GM12878 (cell line): Measurements from ENCODE around the gene DCP1A. TPM values are rescaled to one million over a fixed set of nuclear protein-coding genes. Genes with fewer than 3 reads are reported as not detected.

Source experiments
- ATAC-seq: fragments of 200-7000 bp; cut with Tn5 transposase; 3 replicates; pipeline ENCODE4 v1.9.1; 2020; ENCODE audit warnings: mild to moderate bottlenecking, moderate library complexity
- BruUV-seq: library from RNA; stranded (reverse); fragments of 400-500 nt; replicated peaks from 2 replicates; lab custom pipeline; 2021; lab: Mats Ljungman, UMichigan
- CTCF ChIA-PET: fragments of 300-600 bp; sonication (Branson Sonifier 250); formaldehyde crosslinking; extraction: SDS; loops from one replicate; lab custom pipeline; 2021; ENCODE audit warnings: inconsistent platforms; lab: Yijun Ruan, JAX
- POLR2A ChIA-PET: fragments of 350-600 bp; formaldehyde crosslinking; extraction: SDS; loops from one replicate; lab custom pipeline; 2021; ENCODE audit warnings: inconsistent platforms; lab: Charles Lee
- RAD21 ChIA-PET: fragments of 300-600 bp; sonication (Branson Sonifier 250); formaldehyde crosslinking; loops from one replicate; lab custom pipeline; 2023; ENCODE audit warnings: antibody characterized with exemption; ENCODE audit not compliant: unreplicated experiment; lab: Charles Lee
- SMC1A ChIA-PET: fragments of 300-600 bp; sonication (Branson Sonifier 250); formaldehyde crosslinking; loops from one replicate; lab custom pipeline; 2023; ENCODE audit not compliant: unreplicated experiment, uncharacterized antibody; lab: Charles Lee
- DNase-seq: peaks from one replicate; pipeline ENCODE4 v3.0.0-alpha.2; 2011; ENCODE audit warnings: low read depth, low spot score
- FAIRE-seq: peaks from 3 replicates; lab custom pipeline; 2011; peaks lifted over from hg19 to GRCh38; lab: Jason Lieb, UNC
- H2AFZ ChIP-seq: 2 replicates; pipeline ENCODE4 v1.6.0; 2011; ENCODE audit warnings: low read depth, low read length, control low read depth; ENCODE audit not compliant: control insufficient read depth
- H3K27ac ChIP-seq: 2 replicates; pipeline ENCODE4 v1.5.1; 2011; ENCODE audit warnings: control low read depth; ENCODE audit not compliant: control insufficient read depth, insufficient read depth
- H3K27me3 ChIP-seq, 2 experiments: replicated peaks in 1 of 2; 2 replicates each; pipeline versions ENCODE4 v1.6.0 to v1.6.1; 2011; ENCODE audit warnings: low read length in 1 of 2; ENCODE audit not compliant: control insufficient read depth in 2 of 2, insufficient read depth in 2 of 2
- H3K36me3 ChIP-seq, 2 experiments: 2 replicates each; pipeline ENCODE4 v1.5.1; 2011; ENCODE audit warnings: low read length in 1 of 2; ENCODE audit not compliant: control insufficient read depth in 2 of 2, insufficient read depth in 2 of 2
- H3K4me1 ChIP-seq: 2 replicates; pipeline ENCODE4 v1.6.1; 2011; ENCODE audit warnings: mild to moderate bottlenecking, low read length, moderate library complexity, mixed read lengths; ENCODE audit not compliant: control insufficient read depth, insufficient read depth
- H3K4me2 ChIP-seq: 2 replicates; pipeline ENCODE4 v1.6.0; 2011; ENCODE audit warnings: control low read depth; ENCODE audit not compliant: control insufficient read depth, insufficient read depth
- H3K4me3 ChIP-seq: fragments of 200-600 bp; sonication (generic); 2 replicates; pipeline ENCODE4 v1.5.1; 2016
- H3K79me2 ChIP-seq: 2 replicates; pipeline ENCODE4 v1.6.0; 2011; ENCODE audit warnings: low read length; ENCODE audit not compliant: control insufficient read depth, insufficient read depth
- H3K9ac ChIP-seq: 2 replicates; pipeline ENCODE4 v1.8.0; 2011; ENCODE audit warnings: low read length, control low read depth, mixed read lengths; ENCODE audit not compliant: control insufficient read depth, insufficient read depth
- H3K9me3 ChIP-seq: replicated peaks from 3 replicates; pipeline ENCODE4 v1.5.1; 2011; ENCODE audit warnings: mild to moderate bottlenecking, low read length; ENCODE audit not compliant: control insufficient read depth, insufficient read depth
- H4K20me1 ChIP-seq: 2 replicates; pipeline ENCODE4 v1.6.0; 2011; ENCODE audit not compliant: control insufficient read depth, insufficient read depth
- BACH1 ChIP-seq: fragments of 450-650 bp; IDR thresholded peaks from 2 replicates; pipeline ENCODE4 v1.6.1; 2017; ENCODE audit warnings: mild to moderate bottlenecking, borderline replicate concordance
- CHD1 ChIP-seq: IDR thresholded peaks from 2 replicates; pipeline ENCODE4 v1.6.1; 2012; ENCODE audit warnings: low read depth, low read length, improper control_type of control experiment
- ESRRA ChIP-seq: IDR thresholded peaks from 2 replicates; pipeline ENCODE4 v1.6.1; 2012; ENCODE audit warnings: mild to moderate bottlenecking, low read length, improper control_type of control experiment
- JUND ChIP-seq: IDR thresholded peaks from 2 replicates; pipeline ENCODE4 v1.6.1; 2012; ENCODE audit warnings: low read depth, mild to moderate bottlenecking, low read length, improper control_type of control experiment, moderate library complexity
- NBN ChIP-seq: fragments of 450-650 bp; IDR thresholded peaks from 2 replicates; pipeline ENCODE4 v1.6.1; 2016
- ZBED1 ChIP-seq: IDR thresholded peaks from 2 replicates; pipeline ENCODE4 v1.6.1; 2016; ENCODE audit warnings: borderline replicate concordance
- ZNF24 ChIP-seq: fragments of 450-650 bp; IDR thresholded peaks from 2 replicates; pipeline ENCODE4 v1.6.1; 2017; ENCODE audit warnings: antibody characterized with exemption, mild to moderate bottlenecking
- ZNF274 ChIP-seq: IDR thresholded peaks from one replicate; pipeline ENCODE4 v1.8.0; 2011; ENCODE audit not compliant: insufficient read length, insufficient read depth
- WGBS: methylation state at CpG from one replicate; pipeline ENCODE4 v1.1.6; 2016; ENCODE audit warnings: low lambda C conversion rate; ENCODE audit not compliant: insufficient replicate concordance, insufficient coverage; ENCODE audit errors: missing lambda C conversion rate; 5-methylcytosine and 5-hydroxymethylcytosine counted together
- in situ Hi-C: fragments of 300-500 bp; cut with MboI; formaldehyde crosslinking; loops from 9 replicates; pipeline ENCODE4 v1.14.3; 2018; ENCODE audit warnings: mixed read lengths
- intact Hi-C: fragments of 100-400 bp; cut with micrococcal nuclease; formaldehyde crosslinking; loops from one replicate; pipeline ENCODE4 v1.14.2; 2022; ENCODE audit not compliant: unreplicated experiment
- polyA plus RNA-seq, 11 experiments: library from polyadenylated mRNA; depleted of rRNA in 4 of 11; unstranded in 6 of 11; stranded (reverse) in 5 of 11; fragments of >200 nt; fragmentation: Nextera tagmentation in 4 of 11; fragmentation: Illumina TruSeq in 1 of 11; extraction: Ambion mirVana in 4 of 11; extraction: Trizol in 1 of 11; gene quantifications; 1 replicate in 1 of 11; 2 replicates in 10 of 11; pipeline versions ENCODE4 v1.2.1 to v1.2.3, GENCODE V29; 2011 to 2016; ENCODE audit warnings: inconsistent platforms in 2 of 11, missing spikeins in 2 of 11, low read depth in 1 of 11
- total RNA-seq, 4 experiments: library from RNA; depleted of rRNA in 3 of 4; stranded (reverse); fragments of >200 nt in 3 of 4; fragmentation: Illumina TruSeq in 1 of 4; extraction: Trizol in 1 of 4; gene quantifications; 2 replicates each; pipeline versions ENCODE4 v1.2.1 to v1.2.3, GENCODE V29; 2013 to 2021
- TF ChIP-seq, protein P1 (sequence below): fragments of 150-350 bp; IDR thresholded peaks from 2 replicates; pipeline ENCODE4 v1.6.1; 2016; ENCODE audit warnings: low read depth, low read length

Gene DCP1A
- total and polyA plus RNA-seq, 10 of the 15 experiments (the other 5 are each of a cell fraction or from before 2014, with no cell fraction given): 12.5 to 34.6 (median 16.3) TPM

DNA sequence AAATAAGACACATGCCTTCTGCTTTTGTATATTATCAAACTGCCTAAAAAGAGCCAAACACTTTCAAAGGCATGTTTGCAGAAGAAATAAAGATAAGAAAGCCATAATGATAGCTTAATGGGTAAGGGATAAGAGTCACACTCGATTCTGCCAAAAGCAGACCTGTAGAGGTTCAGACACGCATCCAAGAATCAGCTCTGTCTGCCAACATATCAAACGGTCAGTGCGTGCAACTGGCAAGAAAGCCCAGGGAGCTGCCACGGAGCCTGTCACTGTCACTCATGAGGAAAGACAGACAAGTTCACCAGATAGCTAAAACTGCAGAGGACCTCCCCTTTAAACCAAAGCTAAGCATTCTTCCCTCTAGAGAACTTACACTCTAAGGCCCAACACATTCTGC is 23.2 kb downstream of the DCP1A start (continued):
- TF ChIP-seq, protein P1, sequence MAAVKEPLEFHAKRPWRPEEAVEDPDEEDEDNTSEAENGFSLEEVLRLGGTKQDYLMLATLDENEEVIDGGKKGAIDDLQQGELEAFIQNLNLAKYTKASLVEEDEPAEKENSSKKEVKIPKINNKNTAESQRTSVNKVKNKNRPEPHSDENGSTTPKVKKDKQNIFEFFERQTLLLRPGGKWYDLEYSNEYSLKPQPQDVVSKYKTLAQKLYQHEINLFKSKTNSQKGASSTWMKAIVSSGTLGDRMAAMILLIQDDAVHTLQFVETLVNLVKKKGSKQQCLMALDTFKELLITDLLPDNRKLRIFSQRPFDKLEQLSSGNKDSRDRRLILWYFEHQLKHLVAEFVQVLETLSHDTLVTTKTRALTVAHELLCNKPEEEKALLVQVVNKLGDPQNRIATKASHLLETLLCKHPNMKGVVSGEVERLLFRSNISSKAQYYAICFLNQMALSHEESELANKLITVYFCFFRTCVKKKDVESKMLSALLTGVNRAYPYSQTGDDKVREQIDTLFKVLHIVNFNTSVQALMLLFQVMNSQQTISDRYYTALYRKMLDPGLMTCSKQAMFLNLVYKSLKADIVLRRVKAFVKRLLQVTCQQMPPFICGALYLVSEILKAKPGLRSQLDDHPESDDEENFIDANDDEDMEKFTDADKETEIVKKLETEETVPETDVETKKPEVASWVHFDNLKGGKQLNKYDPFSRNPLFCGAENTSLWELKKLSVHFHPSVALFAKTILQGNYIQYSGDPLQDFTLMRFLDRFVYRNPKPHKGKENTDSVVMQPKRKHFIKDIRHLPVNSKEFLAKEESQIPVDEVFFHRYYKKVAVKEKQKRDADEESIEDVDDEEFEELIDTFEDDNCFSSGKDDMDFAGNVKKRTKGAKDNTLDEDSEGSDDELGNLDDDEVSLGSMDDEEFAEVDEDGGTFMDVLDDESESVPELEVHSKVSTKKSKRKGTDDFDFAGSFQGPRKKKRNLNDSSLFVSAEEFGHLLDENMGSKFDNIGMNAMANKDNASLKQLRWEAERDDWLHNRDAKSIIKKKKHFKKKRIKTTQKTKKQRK: no peak
- TF ChIP-seq CHD1: no peak

DNA sequence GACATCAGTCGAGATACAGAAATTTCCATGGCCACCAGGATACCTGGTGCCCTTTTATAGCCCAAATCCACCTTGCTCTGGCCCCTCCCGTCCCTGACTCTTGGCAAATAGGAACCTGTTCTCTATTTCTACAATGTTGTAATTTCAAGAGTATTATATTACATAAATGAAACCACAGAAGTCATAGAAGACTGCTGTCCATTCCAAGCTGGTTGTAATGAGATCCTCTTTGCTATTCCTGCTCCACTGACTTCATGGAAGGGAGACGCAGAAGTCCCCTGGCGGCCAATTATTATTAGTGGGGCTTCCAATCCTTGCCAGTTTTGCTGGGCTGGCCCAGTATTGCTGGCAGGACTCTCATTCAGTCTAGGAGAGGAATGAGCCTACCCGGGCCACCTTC is 26.6 kb downstream of the DCP1A start:
- Histone ChIP-seq H3K4me1 (no peaks in the 10 kb centered on the region), H3K4me2 (no peak overlapping the region), H3K79me2 (no peaks in the 10 kb centered on the region), H3K9ac (no peak overlapping the region), H3K9me3 (no peaks in the 10 kb centered on the region), H3K27ac (no peak overlapping the region), H4K20me1 (no peaks in the 10 kb centered on the region), H3K4me3 (no peak overlapping the region), H2AFZ (no peak overlapping the region), H3K27me3 (no peaks in the 10 kb centered on the region), H3K36me3 (peaks cover 0 to 20% of the 10 kb centered on the region in 2 experiments; a peak in 3 of 4 replicates)
- ChIA-PET SMC1A (no interaction called here), CTCF (interaction anchor here (1.5 kb wide), 1 partner anchor 25 kb away, joined by 3 read pairs; no protein-coding TSS in a partner anchor), RAD21 (no interaction called here), POLR2A (interaction anchor here (0.6 kb wide), 1 partner anchor 48 kb away, joined by 5 read pairs; no protein-coding TSS in a partner anchor)
- intact Hi-C loops (no loop called here), in situ Hi-C loops (no loop called here)
- no TSS peak for BruUV-seq
- TF ChIP-seq BACH1 (no peak), ESRRA (no peak), ZNF274 (no peak), ZNF24 (no peak), JUND (no peak), ZBED1 (no peak), NBN (no peak)
- no peak; the same call in 2 of the 3 replicates for ATAC-seq
- no peak for DNase-seq
- WGBS: 74% methylated on average over 5 of the region's 5 CpGs
- FAIRE-seq: no peak
